HepG2 (cell line): ENCODE data around the gene ANAPC10. TPM values are rescaled to one million over a fixed set of nuclear protein-coding genes. Genes with fewer than 3 reads are reported as not detected.
A peak's percentile ranks its signal among the peaks of the same experiment; 100 is the strongest.

Source experiments
- CREB1 ChIP-seq, 2 experiments: fragments of 450-650 bp in 1 of 2; IDR thresholded peaks; 2 replicates each; pipeline ENCODE4 v1.6.1; 2016 to 2017; ENCODE audit warnings: control low read depth in 1 of 2, mild to moderate bottlenecking in 1 of 2, missing compliant biosample characterization in 1 of 2, missing genetic modification characterization in 1 of 2
- FOXA3 ChIP-seq: IDR thresholded peaks from 2 replicates; pipeline ENCODE4 v1.6.1; 2016; ENCODE audit warnings: missing genetic modification reagents, missing compliant biosample characterization
- ISX ChIP-seq: sonication (generic); formaldehyde crosslinking; conservative IDR thresholded peaks from 2 replicates; pipeline ENCODE4 v1.5.0; 2020; ENCODE audit warnings: missing genetic modification reagents
- KDM2A ChIP-seq: sonication (generic); formaldehyde crosslinking; IDR thresholded peaks from 2 replicates; pipeline ENCODE4 v1.4.0; 2020; ENCODE audit warnings: low read depth, missing genetic modification reagents, borderline replicate concordance
- LRRFIP1 ChIP-seq: sonication (generic); formaldehyde crosslinking; conservative IDR thresholded peaks from 2 replicates; pipeline ENCODE4 v1.4.0; 2020; ENCODE audit warnings: missing genetic modification reagents
- THAP9 ChIP-seq: sonication (generic); formaldehyde crosslinking; IDR thresholded peaks from 2 replicates; pipeline ENCODE4; 2020; ENCODE audit warnings: missing genetic modification reagents, mild to moderate bottlenecking, borderline replicate concordance
- ZBTB10 ChIP-seq: sonication (generic); formaldehyde crosslinking; IDR thresholded peaks from 2 replicates; pipeline ENCODE4 v1.4.0; 2020; ENCODE audit warnings: missing genetic modification reagents, borderline replicate concordance
- ZBTB3 ChIP-seq: sonication (generic); formaldehyde crosslinking; IDR thresholded peaks from 2 replicates; pipeline ENCODE4 v1.4.0; 2020; ENCODE audit warnings: low read depth, mild to moderate bottlenecking, moderate library complexity, missing genetic modification reagents, borderline replicate concordance
- ZNF280B ChIP-seq: sonication (generic); formaldehyde crosslinking; IDR thresholded peaks from 2 replicates; pipeline ENCODE4 v1.5.0; 2020; ENCODE audit warnings: missing genetic modification reagents, mild to moderate bottlenecking, borderline replicate concordance
- ZNF335 ChIP-seq: sonication (generic); formaldehyde crosslinking; IDR thresholded peaks from 2 replicates; pipeline ENCODE4 v1.4.0; 2020; ENCODE audit warnings: missing genetic modification reagents
- ZNF468 ChIP-seq: sonication (generic); formaldehyde crosslinking; IDR thresholded peaks from 2 replicates; pipeline ENCODE4 v1.8.0; 2022; ENCODE audit warnings: mild to moderate bottlenecking, moderate library complexity, missing genetic modification reagents
- ZNF674 ChIP-seq: sonication (generic); formaldehyde crosslinking; IDR thresholded peaks from 2 replicates; pipeline ENCODE4 v1.5.0; 2020; ENCODE audit warnings: low read depth, mild to moderate bottlenecking, missing genetic modification reagents
- polyA plus RNA-seq, 8 experiments: library from polyadenylated mRNA; depleted of rRNA in 3 of 8; stranded (reverse) in 7 of 8; unstranded in 1 of 8; fragments of >200 nt; fragmentation: Illumina TruSeq in 4 of 8; extraction: Trizol in 4 of 8; gene quantifications; 2 replicates each; pipeline versions ENCODE4 v1.2.1 to v1.2.3, GENCODE V29; 2011 to 2016; ENCODE audit warnings: low read depth in 4 of 8, missing spikeins in 1 of 8, mixed read lengths in 1 of 8; ENCODE audit not compliant: insufficient read depth in 1 of 8
- total RNA-seq, 5 experiments: library from RNA; depleted of rRNA; stranded (reverse); fragments of >200 nt; fragmentation: Illumina TruSeq; extraction: Trizol; gene quantifications; 2 replicates each; pipeline ENCODE4 v1.2.3, GENCODE V29; 2016; ENCODE audit warnings: low read depth in 1 of 5
- TF ChIP-seq, protein P1 (sequence below): sonication (generic); formaldehyde crosslinking; IDR thresholded peaks from 2 replicates; pipeline ENCODE4 v1.4.0; 2020; ENCODE audit warnings: mild to moderate bottlenecking, missing genetic modification reagents, borderline replicate concordance
- TF ChIP-seq, protein P2 (sequence below): sonication (generic); formaldehyde crosslinking; IDR thresholded peaks from 2 replicates; pipeline ENCODE4 v1.5.0; 2020; ENCODE audit warnings: missing genetic modification reagents

Gene ANAPC10
- total and polyA plus RNA-seq, 2 of the 13 experiments (the other 11 are each of a cell fraction or from before 2014, with no cell fraction given): 21.9 to 32.7 TPM

GRCh38 chr4:145097821-145098674, at the start of gene ANAPC10, which contains the start of gene ABCE1 (continued):
- TF ChIP-seq, protein P1, sequence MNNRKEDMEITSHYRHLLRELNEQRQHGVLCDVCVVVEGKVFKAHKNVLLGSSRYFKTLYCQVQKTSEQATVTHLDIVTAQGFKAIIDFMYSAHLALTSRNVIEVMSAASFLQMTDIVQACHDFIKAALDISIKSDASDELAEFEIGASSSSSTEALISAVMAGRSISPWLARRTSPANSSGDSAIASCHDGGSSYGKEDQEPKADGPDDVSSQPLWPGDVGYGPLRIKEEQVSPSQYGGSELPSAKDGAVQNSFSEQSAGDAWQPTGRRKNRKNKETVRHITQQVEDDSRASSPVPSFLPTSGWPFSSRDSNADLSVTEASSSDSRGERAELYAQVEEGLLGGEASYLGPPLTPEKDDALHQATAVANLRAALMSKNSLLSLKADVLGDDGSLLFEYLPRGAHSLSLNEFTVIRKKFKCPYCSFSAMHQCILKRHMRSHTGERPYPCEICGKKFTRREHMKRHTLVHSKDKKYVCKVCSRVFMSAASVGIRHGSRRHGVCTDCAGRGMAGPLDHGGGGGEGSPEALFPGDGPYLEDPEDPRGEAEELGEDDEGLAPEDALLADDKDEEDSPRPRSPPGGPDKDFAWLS (CRISPR knock-in tag): no peak
- TF ChIP-seq FOXA3 (CRISPR knock-in tag) (peak; percentile 56), LRRFIP1 (CRISPR knock-in tag) (no peak), ZNF280B (CRISPR knock-in tag) (peak; percentile 45; the same call in 1 of the 2 replicates), ZNF335 (0 out of 2 replicates have a peak, but pooled peaks have one; percentile 28), ISX (CRISPR knock-in tag) (no peak), KDM2A (CRISPR knock-in tag) (peak; percentile 93), ZNF468 (no peak), ZNF674 (CRISPR knock-in tag) (no peak), THAP9 (CRISPR knock-in tag) (peak; percentile 93), ZBTB10 (CRISPR knock-in tag) (no peak; the same call in 1 of the 2 replicates), ZBTB3 (peak; percentile 73; the same call in 1 of the 2 replicates), CREB1 (IDR thresholded peaks at IDR 0.05) (peak; percentile 99), CREB1 (CRISPR knock-in tag; IDR thresholded peaks at IDR 0.05) (peak; percentile 99)
- TF ChIP-seq, protein P2, sequence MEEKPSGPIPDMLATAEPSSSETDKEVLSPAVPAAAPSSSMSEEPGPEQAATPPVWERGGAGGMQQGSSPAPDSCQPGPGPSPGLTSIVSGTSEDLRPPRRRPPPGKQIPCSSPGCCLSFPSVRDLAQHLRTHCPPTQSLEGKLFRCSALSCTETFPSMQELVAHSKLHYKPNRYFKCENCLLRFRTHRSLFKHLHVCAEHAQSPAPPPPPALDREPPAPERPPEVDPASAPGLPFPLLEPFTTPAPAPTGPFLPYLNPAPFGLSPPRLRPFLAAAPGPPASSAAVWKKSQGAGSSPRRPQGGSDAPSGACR (CRISPR knock-in tag): 0 out of 2 replicates have a peak, but pooled peaks have one; percentile 73
